GM21515 (cell line): Measurements from ENCODE around the gene GON7.
"Not testable (repeated sequence)": the region's sequence is repeated elsewhere in the genome, so short reads cannot be mapped to it uniquely, and the experiment has no call there.

Source experiments
- ATAC-seq: cut with Tn5 transposase; IDR thresholded peaks from one replicate; pipeline ENCODE4 v1.9.1; 2021; ENCODE audit not compliant: unreplicated experiment

GON7 gene

DNA sequence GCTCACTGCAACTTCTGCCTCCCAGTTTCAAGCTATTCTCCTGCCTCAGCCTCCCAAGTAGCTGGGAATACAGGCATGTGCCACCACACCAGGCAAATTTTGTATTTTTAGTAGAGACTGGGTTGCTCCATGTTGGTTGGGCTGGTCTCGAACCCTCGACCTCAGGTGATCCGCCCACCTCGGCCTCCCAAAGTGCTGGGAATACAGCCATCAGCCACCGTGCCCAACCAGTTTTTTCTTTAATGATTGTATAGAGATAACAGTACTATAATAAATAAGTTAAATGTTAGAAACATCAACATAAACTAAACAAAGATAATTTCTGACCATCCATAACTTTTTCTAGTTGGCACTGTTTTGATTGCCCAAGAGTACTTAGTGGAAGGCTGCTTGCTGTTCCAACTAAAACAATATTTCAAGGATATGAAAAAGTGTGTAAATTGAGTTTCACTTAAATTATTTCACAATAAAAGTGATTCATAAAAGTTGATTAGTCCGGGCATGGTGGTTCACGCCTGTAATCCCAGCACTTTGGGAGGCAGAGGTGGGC, 5.6 kb downstream of the GON7 start:
- ATAC-seq: no peak

DNA sequence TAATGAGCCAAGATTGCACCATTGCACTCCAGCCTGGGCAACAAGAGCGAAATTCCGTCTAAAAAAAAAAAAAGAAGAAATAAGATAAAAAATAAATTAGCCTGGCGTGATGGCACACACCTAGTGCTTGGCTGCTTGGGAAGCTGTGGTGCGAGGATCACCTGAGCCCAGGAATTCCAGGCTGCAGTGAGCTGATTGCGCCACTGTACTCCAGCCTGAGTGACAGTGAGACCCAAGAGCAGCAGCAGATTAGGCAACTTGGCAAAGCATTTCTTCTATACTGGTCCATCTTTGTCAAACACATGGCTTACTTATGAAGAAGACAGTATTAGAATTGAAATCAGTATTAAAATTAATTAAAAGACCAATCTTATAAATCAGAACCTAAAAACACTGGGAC, 6.3 kb downstream of the GON7 start:
- ATAC-seq: no peak

DNA sequence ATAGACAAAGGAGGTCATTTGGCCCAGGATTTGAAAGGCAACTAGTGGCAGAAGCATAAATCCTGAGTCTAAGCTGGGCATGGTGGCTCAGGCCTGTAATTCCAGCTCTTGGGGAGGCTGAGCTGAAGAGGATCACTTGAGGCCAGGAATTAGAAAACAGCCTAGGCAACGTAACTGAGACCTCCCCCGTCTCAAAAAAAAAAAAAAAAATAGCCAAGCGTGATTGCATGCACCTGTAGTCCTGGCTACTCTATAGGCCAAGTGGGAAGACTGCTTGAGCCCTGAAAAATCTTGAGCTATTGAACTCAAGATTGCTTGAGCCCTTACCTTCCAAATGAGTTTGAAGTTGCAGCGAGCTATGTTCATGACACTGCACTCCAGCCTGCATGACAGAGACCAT, 7.8 kb downstream of the GON7 start:
- no peak for ATAC-seq

DNA sequence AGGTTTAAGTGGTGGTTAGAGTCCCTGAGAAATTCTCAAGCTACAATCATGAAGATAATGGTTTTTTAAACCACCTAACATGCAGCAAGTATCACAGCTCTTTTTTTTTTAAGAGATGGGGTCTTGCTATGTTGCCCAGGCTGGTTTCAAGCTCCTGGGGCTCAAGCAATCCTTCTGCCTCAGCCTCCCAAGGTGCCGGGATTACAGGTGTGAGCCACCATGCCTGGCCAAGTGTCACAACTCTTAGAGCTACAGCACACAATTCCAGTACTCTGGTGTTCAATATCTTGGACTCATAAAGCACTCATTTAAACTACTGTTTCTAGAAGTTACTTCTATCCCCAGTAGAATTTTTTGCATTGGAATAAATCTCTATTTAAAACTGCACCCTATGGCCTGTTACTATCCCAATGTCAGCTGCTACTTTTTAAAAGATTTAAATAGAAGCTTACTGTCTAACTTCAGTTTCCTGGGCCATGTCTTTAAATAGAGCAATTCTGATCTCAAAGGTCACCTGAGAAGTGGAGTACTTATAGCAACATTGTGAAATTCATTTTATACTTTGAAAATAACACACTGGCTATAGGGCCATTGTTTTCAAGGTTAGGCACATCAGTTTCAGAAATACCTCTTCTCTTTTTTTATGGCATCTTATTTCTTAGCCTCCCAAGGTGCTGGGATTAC, 11.4 kb downstream of the GON7 start:
- ATAC-seq: no peak

DNA sequence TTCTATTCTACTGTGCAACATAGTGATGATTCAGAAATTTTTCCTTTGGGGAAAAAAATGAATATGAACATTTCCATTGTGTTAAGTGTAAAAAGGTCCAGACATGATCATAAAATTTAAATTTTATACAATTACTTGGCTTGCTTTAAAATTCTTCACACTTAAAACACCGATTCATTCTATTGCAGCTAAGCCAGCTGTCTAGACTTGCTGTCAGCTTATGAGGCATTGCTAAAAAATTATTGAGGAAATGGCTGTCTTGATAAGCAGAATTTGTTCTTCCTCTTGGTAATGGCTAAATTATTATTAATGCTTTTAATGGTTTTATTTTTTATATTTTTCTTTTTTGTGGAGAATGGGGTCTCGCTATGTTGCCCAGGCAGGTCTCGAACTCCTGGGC, 19.9 kb downstream of the GON7 start:
- no peak for ATAC-seq

DNA sequence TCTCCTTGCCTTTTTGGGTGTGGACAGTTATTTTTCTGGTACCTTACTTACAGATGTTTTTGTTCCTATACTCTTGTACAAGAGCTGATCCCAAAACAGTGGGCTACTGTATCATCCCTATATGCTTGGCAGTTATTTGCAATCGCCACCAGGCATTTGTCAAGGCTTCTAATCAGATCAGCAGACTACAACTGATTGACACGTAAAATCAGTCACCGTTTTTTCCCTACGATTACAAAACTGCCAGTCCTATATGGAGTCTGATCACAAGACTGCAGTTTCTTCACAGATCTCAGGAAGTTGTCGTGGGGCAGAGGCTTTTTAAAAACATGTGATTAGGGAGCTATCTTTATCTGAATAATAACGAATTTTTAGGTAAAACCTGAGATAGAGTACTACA, 20.4 kb downstream of the GON7 start:
- ATAC-seq: no peak

DNA sequence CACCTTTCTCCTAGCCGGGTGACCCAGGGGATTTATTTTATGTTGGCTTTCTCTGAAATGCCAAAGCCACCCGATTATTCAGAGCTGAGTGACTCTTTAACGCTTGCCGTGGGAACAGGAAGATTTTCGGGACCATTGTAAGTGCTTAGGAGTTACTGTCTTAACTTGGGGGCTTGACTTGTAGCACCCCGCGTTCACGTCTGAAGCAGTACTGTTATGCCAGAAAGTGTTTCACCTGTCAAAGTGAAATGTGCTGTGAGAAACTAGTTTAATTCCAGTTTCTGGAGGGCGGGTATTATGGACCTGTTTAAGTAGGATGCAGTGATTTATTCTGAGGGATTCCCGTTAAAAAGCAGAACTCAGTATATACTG, 21.5 kb downstream of the GON7 start:
- peak; percentile 16 for ATAC-seq

DNA sequence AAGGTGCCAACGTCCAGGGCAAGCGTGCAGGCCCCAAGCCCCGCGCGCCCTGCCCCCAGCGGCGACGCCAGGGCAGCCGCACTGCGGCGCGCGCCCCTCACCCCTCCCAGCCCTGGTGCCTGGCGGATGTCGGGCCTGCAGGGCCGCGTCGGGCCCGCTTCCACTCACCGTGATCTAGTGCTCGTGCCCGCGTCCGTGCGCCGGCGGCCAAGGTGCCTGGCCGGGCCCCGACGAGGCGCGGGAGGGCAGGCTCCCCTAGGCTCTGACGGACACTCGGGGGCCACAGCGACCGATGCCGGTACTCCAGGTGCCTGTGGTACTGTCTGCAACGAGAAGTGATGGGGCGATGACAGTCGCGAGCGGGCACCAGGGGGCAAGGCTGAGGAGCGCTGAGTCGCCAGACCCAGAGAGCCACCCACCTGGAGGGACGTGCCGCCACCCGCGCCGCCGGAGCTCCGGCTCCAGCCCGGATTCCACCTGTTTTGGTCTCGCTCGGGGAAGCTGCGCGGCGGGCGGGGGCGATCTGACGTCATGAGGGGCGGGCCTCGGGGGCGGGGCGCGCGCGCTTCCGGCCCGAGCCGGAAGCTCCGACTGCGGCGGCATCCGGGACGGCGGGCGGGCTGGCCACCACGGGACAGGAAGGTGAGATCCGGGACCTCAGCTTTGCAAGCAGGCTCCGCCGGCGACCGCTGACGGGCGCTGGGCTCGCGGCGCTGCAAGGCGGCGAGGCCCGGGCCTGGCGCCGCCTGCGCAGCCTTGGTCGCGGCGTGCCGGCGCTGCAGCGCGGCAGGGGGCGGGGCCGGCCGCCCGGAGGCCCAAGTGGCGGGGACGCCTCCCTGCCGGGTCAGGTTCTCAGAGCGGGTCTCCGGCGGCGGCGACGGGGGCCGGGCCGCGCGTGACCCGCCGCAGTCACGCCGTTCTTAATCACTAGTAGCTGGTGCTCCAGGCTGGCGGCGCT, 22.2 kb downstream of the GON7 start, which contains the start of the genes LYSET and MOAP1:
TSS of gene LYSET (plus strand) at position 927 of the 958 bp plus-strand sequence. CDS start 89 bp downstream, outside the sequence.
TSS of gene MOAP1 (minus strand) at position 507 of the 958 bp plus-strand sequence. CDS start 655 bp downstream, outside the sequence.
- peak; percentile 85 for ATAC-seq

DNA sequence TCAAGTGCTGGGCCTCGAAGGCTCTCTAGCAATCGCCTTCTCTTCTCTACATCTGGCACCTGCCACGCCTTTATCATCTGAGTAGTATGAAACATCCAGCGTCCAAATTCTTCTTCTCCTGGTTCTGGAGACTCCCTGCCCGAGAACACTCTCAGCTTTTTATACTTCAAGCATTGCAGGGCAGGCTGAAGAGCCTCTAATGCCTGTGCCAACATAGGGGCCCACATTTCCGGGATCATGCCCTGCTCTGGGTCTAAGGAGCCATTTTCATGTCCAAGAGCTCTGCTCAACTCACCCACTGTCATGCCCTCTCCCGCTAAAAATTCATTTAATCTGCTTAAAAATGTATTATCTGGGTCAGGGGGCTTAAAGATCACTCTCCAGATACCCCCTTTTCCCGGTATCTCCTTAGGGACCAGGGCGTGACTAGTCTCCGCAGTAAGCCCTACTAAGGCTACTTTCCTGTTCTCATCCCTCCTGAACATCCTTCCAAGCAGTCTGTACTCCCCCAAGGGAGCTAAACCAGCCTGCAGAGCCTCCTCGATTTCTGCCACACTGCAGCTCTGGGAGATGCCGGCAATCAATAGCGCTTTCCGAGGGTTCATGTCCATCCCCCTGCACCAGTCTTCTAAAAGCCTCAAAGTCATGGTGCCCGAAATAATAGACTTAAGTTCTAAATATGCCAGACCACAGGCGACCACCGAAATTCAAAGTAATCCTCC, 23.1 kb downstream of the GON7 start:
- no peak for ATAC-seq

DNA sequence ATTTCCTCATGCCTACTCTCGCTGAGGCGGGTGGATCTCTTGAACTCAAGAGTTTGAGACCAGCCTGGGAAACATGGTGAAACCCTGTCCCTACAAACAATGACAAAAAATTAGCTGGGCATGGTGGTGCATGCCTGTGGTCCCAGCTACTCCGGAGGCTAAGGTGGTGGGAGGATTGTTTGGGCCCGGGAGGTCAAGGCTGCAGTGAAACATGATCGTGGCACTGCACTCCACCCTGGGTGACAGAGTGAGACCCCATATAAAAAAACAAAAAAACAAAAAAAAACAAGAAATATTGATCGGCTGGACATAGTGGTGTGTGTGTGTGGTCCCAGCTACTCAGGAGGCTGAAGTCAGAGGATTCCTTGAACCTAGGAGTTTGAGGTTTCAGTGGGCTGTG, 31.4 kb downstream of the GON7 start:
- no peak for ATAC-seq

DNA sequence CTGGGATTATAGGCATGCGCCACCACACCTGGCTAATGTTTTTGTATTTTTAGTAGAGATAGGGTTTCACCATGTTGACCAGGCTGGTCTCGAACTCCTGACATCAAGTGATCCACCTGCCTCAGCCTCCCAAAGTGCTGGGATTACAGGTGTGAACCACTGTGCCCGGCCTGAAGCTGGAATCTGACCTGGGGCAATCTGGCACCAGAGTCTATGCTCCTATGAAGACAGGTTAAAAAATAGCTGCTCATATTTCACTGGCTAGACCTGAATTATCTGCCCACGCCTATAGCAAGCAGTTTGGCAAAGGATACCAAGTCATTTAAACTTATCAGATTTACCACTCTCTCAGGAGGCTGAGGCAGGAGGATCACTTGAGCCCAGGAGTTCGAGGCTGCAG, 32.1 kb downstream of the GON7 start:
- ATAC-seq: not testable (repeated sequence)

DNA sequence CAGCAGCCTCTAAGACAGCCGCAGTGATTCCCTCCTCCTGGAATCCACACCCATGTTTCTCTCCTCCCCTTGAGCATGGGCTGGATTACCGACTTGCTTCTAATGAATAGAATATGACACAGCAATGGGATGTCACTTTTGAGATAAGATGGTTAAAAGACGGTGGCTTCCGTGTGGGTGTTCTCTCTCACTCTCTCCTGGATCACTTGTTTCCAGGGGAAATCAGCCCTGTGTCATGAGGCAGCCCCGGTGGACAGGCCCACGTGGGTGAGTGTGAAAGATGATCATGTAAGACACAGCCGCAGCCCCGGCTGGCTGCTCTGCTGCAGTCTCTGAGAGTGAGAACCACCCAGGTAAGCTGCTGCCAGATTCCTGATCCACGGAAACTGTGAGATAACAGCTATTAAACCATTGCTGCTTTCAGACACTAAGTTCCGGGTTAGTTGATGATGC, 32.9 kb downstream of the GON7 start:
- no peak for ATAC-seq

DNA sequence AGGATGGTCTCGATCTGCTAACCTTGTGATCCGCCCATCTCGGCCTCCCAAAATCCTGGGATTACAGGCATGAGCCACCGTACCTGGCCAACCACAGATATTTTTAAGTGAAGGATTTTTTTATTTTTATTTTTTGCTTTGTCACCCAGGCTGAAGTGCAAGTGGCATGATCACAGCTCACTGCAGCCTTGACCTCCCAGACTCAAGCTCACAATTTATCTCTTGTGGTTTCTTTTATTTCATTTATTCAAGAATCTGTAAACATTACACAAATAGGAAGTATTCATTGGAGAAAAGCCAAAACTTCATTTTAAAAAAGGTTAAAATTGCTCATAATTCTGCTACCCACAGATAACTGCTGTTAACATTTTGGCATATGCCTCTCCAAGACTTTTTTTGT, 35.5 kb downstream of the GON7 start:
- no peak for ATAC-seq

DNA sequence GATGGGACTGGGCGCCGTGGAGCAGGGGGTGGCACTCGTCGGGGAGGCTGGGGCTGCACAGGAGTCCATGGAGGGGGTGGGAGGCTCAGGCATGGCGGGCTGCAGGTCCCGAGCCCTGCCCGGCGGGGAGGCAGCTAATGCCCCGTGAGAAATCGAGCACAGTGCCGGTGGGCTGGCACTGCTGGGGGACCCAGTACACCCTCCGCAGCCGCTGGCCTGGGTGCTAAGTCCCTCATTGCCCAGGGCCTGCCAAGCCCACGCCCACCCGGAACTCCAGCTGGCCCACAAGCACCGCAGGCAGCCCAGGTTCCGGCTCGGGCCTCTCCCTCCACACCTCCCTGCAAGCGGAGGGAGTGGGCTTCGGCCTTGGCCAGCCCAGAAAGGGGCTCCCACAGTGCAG, 36.7 kb downstream of the GON7 start:
- ATAC-seq: not testable (repeated sequence)

DNA sequence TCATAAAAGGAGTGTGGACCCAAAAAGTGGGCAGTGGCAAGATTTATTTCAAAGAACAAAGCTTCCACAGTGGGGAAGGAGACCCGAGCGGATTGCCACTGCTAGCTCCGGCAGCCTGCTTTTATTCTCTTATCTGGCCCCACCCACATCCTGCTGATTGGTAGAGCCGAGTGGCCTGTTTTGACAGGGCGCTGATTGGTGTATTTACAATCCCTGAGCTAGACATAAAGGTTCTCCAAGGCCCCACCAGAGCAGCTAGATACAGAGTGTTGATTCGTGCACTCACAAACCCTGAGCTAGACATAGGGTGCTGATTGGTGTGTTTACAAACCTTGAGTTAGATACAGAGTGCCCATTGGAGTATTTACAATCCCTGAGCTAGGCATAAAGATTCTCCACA, 37.2 kb downstream of the GON7 start:
- ATAC-seq: not testable (repeated sequence)

DNA sequence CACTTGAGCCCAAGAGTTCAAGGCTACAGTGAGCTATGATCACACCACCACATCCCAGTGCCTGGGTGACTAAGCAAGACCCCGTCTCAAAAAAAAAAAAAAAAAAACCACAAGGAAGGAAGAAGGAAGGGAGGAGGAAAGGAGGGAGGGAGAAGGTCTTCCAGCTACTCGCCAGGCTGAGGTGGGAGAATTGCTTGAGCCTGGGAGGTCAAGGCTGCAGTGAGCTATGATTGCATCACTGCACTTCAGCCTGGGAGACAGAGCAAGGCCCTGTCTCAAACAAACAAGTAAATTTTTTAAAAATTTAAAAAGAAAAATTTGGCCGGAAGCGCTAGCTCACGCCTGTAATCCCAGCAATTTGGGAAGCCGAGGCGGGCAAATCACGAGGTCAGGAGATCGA, 38.3 kb downstream of the GON7 start:
- not testable (repeated sequence) for ATAC-seq

DNA sequence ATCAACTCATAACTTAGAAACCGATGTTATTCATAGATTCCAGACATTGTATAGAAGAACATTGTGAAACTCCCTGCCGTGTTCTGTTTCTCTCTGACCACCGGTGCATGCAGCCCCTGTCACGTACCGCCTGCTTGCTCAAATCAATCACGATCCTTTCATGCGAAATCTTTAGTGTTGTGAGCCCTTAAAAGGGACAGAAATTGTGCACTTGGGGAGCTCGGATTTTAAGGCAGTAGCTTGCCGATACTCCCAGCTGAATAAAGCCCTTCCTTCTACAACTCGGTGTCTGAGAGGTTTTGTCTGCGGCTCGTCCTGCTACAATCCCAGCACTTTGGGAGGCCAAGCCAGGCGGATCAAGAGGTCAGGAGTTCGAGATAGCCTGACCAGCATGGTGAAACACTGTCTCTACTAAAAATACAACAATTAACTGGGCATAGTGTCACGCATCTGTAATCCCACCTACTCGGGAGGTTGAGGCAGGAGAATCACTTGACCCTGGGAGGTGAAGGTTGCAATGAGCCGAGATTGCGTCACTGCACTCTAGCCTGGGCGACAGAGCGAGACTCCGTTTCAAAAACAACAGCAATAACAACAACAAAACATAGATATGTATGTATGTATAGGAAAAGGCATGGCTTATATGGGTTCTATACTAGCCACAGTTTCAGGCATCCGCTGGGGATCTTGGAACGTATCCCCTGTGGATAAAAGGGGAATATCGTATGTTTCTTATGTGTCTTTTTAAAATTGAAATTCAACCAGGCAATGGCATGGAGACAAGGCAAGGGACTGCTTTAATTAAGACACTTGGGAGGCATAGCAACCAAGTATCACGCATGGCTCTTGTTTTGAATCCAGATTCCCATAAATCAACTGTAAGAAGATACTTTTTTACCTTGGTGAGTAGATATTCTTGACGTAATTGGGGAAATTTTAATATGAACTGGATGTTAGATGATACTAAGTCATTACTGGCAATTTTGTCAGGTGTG, 41.3 kb downstream of the GON7 start:
- ATAC-seq: not testable (repeated sequence)

DNA sequence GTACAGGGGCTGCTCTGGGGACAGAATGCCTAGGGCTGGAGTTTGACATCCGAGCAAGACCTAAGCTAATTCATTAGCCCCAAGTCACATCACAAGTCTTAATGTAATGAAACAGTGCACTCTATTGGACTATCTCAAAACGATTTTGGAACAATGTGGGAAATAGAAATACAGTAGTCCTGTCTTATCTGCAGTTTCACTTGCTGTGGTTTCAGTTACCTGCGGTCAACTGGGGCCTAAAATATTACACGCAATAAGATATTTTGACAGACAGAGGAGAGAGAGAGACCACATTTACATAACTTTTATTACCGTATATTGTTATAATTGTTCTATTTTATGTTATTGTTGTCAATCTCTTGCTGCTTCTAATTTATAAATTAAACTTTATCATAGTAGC, 43.3 kb downstream of the GON7 start:
- no peak for ATAC-seq

DNA sequence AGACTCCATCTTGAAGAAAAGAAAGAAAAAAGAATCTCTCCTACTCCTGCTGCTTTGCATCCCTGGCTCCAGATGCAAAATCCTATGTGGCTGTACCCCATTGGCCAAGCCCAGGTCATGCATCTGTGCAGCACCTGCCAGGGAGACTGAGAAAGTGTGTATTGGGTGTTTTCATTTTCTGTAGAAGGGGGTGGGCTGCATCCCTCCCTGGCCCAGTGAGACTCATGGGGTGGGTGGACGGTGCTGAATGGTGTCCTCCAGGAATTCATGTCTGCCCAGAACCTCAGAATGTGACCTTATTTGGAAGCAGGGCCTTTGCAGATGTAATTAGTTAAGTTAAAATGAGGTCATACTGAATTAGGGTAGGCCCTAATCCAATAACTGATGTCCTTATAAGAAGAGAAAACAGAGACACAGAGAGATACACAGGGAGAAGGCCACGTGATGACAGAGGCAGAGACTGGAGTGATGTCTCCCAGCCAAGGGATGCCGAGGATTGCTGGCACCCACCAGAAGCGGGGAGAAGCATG, 45.4 kb downstream of the GON7 start:
- no peak for ATAC-seq
